HG03103 (cell line): ENCODE measurements around the gene IFNL4.
"Not testable (repeated sequence)": the region's sequence is repeated elsewhere in the genome, so short reads cannot be mapped to it uniquely, and the experiment has no call there.

Experiments used
- ATAC-seq: cut with Tn5 transposase; IDR thresholded peaks from one replicate; pipeline ENCODE4 v1.9.1; 2021; ENCODE audit warnings: low read depth; ENCODE audit not compliant: unreplicated experiment

IFNL4 gene

GRCh38 chr19:39261704-39262103 lies 13.0 kb upstream of the IFNL4 start:
- no peak for ATAC-seq

GRCh38 chr19:39257227-39257626 lies 8.6 kb upstream of the IFNL4 start:
- ATAC-seq = no peak

GRCh38 chr19:39254531-39255345 lies 6.1 kb upstream of the IFNL4 start:
- ATAC-seq = no peak

- no peak for ATAC-seq
Measured at GRCh38 chr19:39253374-39254149, 4.9 kb upstream of the IFNL4 start.

- no peak for ATAC-seq
Measured at GRCh38 chr19:39252458-39252857, 3.8 kb upstream of the IFNL4 start.

- no peak for ATAC-seq
Measured at GRCh38 chr19:39251846-39252245, 3.2 kb upstream of the IFNL4 start.

- no peak for ATAC-seq
Measured at GRCh38 chr19:39251081-39251480, 2.4 kb upstream of the IFNL4 start.

GRCh38 chr19:39247701-39248664 lies 673 bp downstream of the IFNL4 start:
- ATAC-seq = no peak

- no peak for ATAC-seq
Measured at GRCh38 chr19:39246951-39247669, 1.5 kb downstream of the IFNL4 start.

- not testable (repeated sequence) for ATAC-seq
Measured at GRCh38 chr19:39245166-39245565, 3.5 kb downstream of the IFNL4 start.

- not testable (repeated sequence) for ATAC-seq
Measured at GRCh38 chr19:39244410-39245100, 4.1 kb downstream of the IFNL4 start, which contains the start of gene IFNL3. TSS of gene IFNL3 (minus strand) at chr19:39245006. CDS start at chr19:39244967, 39 bp downstream.

GRCh38 chr19:39243741-39244140 lies 4.9 kb downstream of the IFNL4 start:
- not testable (repeated sequence) for ATAC-seq

GRCh38 chr19:39240421-39240820 lies 8.2 kb downstream of the IFNL4 start:
- no peak for ATAC-seq

GRCh38 chr19:39238944-39239343 lies 9.7 kb downstream of the IFNL4 start:
- no peak for ATAC-seq

- ATAC-seq = no peak
Measured at GRCh38 chr19:39238209-39238608, 10.4 kb downstream of the IFNL4 start.

GRCh38 chr19:39237200-39238184 lies 11.2 kb downstream of the IFNL4 start:
- ATAC-seq = peak; percentile 61

GRCh38 chr19:39236527-39236926 lies 12.1 kb downstream of the IFNL4 start:
- no peak for ATAC-seq

- no peak for ATAC-seq
Measured at GRCh38 chr19:39232708-39233107, 15.9 kb downstream of the IFNL4 start.
